Right lobe of liver (tissue), 6 donors: ENCODE measurements around the gene SPRED2. TPM values are rescaled to one million over a fixed set of nuclear protein-coding genes. Genes with fewer than 3 reads are reported as not detected.

Source experiments
- ATAC-seq, 4 donors: fragments of 200-7000 bp; cut with Tn5 transposase; one replicate each; pipeline ENCODE4 v1.9.1; 2020; ENCODE audit warnings: mild to moderate bottlenecking in 4 of 4, moderate library complexity in 4 of 4
- DNase-seq, 3 donors: peaks; one replicate each; pipeline ENCODE4 v3.0.0-alpha.2; 2020
- H3K27ac ChIP-seq, 3 donors: fragments of 200-600 bp; one replicate each; pipeline ENCODE4 v1.8.0; 2022
- H3K27me3 ChIP-seq, 2 donors: fragments of 200-600 bp; one replicate each; pipeline ENCODE4 v1.8.0; 2022
- H3K36me3 ChIP-seq, 4 donors: fragments of 200-600 bp; sonication (generic) in 1 of 4; one replicate each; pipeline versions ENCODE4 v1.5.1 to v1.8.0; 2017 to 2022; ENCODE audit warnings: control low read depth in 1 of 4
- H3K4me1 ChIP-seq, 4 donors: fragments of 200-600 bp; sonication (generic) in 1 of 4; one replicate each; pipeline versions ENCODE4 v1.5.1 to v1.8.0; 2017 to 2022; ENCODE audit warnings: control low read depth in 1 of 4
- H3K4me3 ChIP-seq, 3 donors: fragments of 200-600 bp; one replicate each; pipeline ENCODE4 v1.8.0; 2022
- H3K9me3 ChIP-seq, 4 donors: fragments of 200-600 bp; sonication (generic) in 1 of 4; one replicate each; pipeline versions ENCODE4 v1.5.1 to v1.8.0; 2017 to 2022; ENCODE audit warnings: control low read depth in 1 of 4
- CTCF ChIP-seq, 4 donors: fragments of 200-600 bp in 3 of 4; fragments of 450-650 bp in 1 of 4; IDR thresholded peaks; one replicate each; pipeline versions ENCODE4 v1.5.1 to v1.8.0; 2016 to 2022; ENCODE audit warnings: antibody characterized with exemption in 4 of 4, mild to moderate bottlenecking in 2 of 4
- POLR2A ChIP-seq: fragments of 450-650 bp; IDR thresholded peaks from one replicate; pipeline ENCODE4 v1.6.1; 2017; ENCODE audit warnings: antibody characterized with exemption, mild to moderate bottlenecking
- WGBS: methylation state at CpG from one replicate; pipeline ENCODE4 v1.1.6; 2018; ENCODE audit warnings: low coverage, low lambda C conversion rate; ENCODE audit not compliant: insufficient coverage; ENCODE audit errors: missing lambda C conversion rate; 5-methylcytosine and 5-hydroxymethylcytosine counted together
- intact Hi-C, 2 donors: fragments of 100-400 bp; cut with DNase I; formaldehyde crosslinking; loops; one replicate each; pipeline versions ENCODE4 v1.11.2 to v1.14.1; 2022
- total RNA-seq, 6 experiments: library from RNA; depleted of rRNA in 2 of 6; stranded (reverse); fragments of >200 nt in 2 of 6; fragmentation: NEBNext Ultra II Directional in 3 of 6; extraction: Animal tissue kit (Norgen Biotek cat#: 25700) in 3 of 6; gene quantifications; one replicate each; pipeline versions ENCODE4 v1.1.0 to v1.2.4, GENCODE V29; 2016 to 2023
- donor health status: DM: no; HTN: yes; CAD: no.
- donor health status: DM: no; HTN: no; CAD: no.
- donor health status: DM: no; HTN: no; CAD: no.
- donor health status: DM: no; HTN: yes; CAD: no.
- donor health status: DM: no; HTN: yes; CAD: no.

The SPRED2 gene
- total RNA-seq, 6 experiments from 2014 or later = 11.0 to 22.5 (median 15.2) TPM

GRCh38 chr2:65396348-65397026 lies 35.9 kb downstream of the SPRED2 start:
- DNase-seq (peak in 1 of 3 donors; percentile 63), ATAC-seq (peak; percentile 86 to 94 (median 90))
- no peaks in the 10 kb centered on the region for H3K36me3 ChIP-seq
- no peak for TF ChIP-seq CTCF (IDR thresholded peaks at IDR 0.05)
- TF ChIP-seq POLR2A = no peak
- H3K9me3 ChIP-seq = no peaks in the 10 kb centered on the region
- no peaks in the 10 kb centered on the region for H3K27me3 ChIP-seq
- H3K27ac ChIP-seq = peak overlapping the region; percentile 16 to 48 (median 27)
- WGBS = 35% methylated on average over 7 of the region's 7 CpGs
- intact Hi-C loops = no loop called here
- peaks cover 0 to 27% (median 13%) of the 10 kb centered on the region in 4 donors for H3K4me1 ChIP-seq
- no peak overlapping the region for H3K4me3 ChIP-seq

GRCh38 chr2:65395621-65396347 lies 36.6 kb downstream of the SPRED2 start:
- TF ChIP-seq POLR2A (no peak), CTCF (IDR thresholded peaks at IDR 0.05) (no peak)
- no peaks in the 10 kb centered on the region for H3K27me3 ChIP-seq
- peaks cover 0 to 25% (median 12%) of the 10 kb centered on the region in 4 donors for H3K4me1 ChIP-seq
- H3K9me3 ChIP-seq = no peaks in the 10 kb centered on the region
- ATAC-seq = peak in 2 of 4 donors; percentile 29 to 37
- intact Hi-C loops = no loop called here
- no peak for DNase-seq
- H3K36me3 ChIP-seq = no peaks in the 10 kb centered on the region
- H3K4me3 ChIP-seq = no peak overlapping the region
- 62% methylated on average over 5 of the region's 5 CpGs for WGBS
- peak overlapping the region; percentile 27 to 48 (median 29) for H3K27ac ChIP-seq

- Histone ChIP-seq H3K27ac (no peak overlapping the region), H3K4me1 (peaks cover 0 to 33% (median 16%) of the 10 kb centered on the region in 4 donors), H3K9me3 (no peaks in the 10 kb centered on the region), H3K27me3 (no peaks in the 10 kb centered on the region), H3K36me3 (no peaks in the 10 kb centered on the region), H3K4me3 (no peak overlapping the region)
- WGBS = 85% methylated on average over 3 of the region's 3 CpGs
- DNase-seq = no peak
- no peak for ATAC-seq
- intact Hi-C loops = no loop called here
- TF ChIP-seq CTCF (IDR thresholded peaks at IDR 0.05) (no peak), POLR2A (no peak)
These were observed 38.5 kb downstream of the SPRED2 start for GRCh38 chr2:65393743-65394422.

- H3K4me3 ChIP-seq = no peak overlapping the region
- intact Hi-C loops = no loop called here
- no peaks in the 10 kb centered on the region for H3K27me3 ChIP-seq
- 92% methylated on average over 1 of the region's 3 CpGs for WGBS
- no peaks in the 10 kb centered on the region for H3K36me3 ChIP-seq
- TF ChIP-seq CTCF (IDR thresholded peaks at IDR 0.05) (no peak), POLR2A (no peak)
- no peak for ATAC-seq
- no peak overlapping the region for H3K27ac ChIP-seq
- no peak for DNase-seq
- H3K9me3 ChIP-seq = no peaks in the 10 kb centered on the region
- peaks cover 0 to 33% (median 16%) of the 10 kb centered on the region in 4 donors for H3K4me1 ChIP-seq
These were observed 39.4 kb downstream of the SPRED2 start for GRCh38 chr2:65393046-65393445.
